ENCODE results near the gene GNAZ.

DNA sequence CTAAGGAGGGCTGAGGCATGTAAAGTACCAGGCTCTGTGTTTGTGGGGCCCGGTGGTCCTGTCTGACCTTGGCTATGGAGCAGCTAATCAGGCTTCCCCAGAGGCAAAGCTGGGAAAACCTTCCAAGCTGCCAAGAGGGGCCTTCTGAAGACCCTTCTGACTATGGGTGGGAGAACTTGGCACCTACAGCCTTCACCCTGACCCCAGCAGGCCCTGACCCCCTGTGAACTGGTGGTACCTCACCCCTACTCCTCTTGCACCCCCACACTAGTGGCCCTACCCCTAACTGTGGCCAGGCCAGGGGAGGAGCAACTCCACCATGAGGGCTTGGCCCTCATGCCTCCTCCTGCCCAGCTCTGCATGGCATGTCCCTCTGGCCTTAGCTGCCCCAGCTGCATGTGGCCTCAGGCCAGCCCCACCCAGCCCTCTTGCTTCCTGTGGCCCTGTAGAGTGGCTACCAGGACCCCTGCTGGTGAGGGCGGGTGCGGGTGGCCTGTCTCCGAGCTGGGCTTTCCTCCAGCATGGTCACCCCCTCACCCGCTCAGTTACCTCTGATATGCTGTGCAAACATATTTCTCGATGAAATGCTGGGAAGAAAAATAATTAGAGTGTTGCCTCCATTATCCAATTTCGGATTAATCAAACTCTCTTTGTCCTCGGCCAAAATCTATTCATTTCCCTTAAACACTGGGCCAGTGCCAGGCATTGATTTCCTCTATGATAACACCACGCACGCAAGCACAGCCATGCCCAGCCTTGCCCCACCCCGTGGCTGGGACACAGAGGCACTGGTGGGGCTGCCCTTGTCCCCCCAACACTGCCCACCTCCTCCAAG lies 7.5 kb downstream of the GNAZ start:
- TF ChIP-seq, protein P1, sequence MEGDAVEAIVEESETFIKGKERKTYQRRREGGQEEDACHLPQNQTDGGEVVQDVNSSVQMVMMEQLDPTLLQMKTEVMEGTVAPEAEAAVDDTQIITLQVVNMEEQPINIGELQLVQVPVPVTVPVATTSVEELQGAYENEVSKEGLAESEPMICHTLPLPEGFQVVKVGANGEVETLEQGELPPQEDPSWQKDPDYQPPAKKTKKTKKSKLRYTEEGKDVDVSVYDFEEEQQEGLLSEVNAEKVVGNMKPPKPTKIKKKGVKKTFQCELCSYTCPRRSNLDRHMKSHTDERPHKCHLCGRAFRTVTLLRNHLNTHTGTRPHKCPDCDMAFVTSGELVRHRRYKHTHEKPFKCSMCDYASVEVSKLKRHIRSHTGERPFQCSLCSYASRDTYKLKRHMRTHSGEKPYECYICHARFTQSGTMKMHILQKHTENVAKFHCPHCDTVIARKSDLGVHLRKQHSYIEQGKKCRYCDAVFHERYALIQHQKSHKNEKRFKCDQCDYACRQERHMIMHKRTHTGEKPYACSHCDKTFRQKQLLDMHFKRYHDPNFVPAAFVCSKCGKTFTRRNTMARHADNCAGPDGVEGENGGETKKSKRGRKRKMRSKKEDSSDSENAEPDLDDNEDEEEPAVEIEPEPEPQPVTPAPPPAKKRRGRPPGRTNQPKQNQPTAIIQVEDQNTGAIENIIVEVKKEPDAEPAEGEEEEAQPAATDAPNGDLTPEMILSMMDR (IDR thresholded peaks at IDR 0.05), result no peak
- no peak for TF ChIP-seq POLR2A (IDR thresholded peaks at IDR 0.05)
